ENCODE results near the gene TPRG1. TPM values are rescaled to one million over a fixed set of nuclear protein-coding genes. Genes with fewer than 3 reads are reported as not detected.

Gene TPRG1
- total RNA-seq, 4 donors from 2014 or later: 2.8 to 4.3 (median 3.1) TPM

- intact Hi-C loops (cut with DNase I): no loop called here
- 56% methylated on average over 6 of the region's 6 CpGs for WGBS
- H3K4me3 ChIP-seq: no peak overlapping the region
These were observed 121.1 kb downstream of the TPRG1 start for GRCh38 chr3:189292667-189293484.

DNA sequence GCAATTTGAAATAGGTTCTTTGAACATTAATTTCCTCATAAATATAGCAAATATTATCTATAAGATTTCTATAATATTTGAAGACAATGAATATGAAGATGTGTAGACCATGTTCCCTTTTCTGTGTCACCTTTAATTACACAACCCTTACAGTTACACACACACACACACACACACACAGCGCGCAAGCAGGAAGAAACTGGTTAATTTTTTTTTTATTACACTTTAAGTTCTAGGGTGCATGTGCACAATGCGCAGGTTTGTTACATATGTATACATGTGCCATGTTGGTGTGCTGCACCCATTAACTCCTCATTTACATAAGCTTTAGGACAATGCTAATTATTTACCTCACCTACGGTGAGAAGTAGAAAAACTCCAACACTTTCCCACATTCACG lies 122.9 kb downstream of the TPRG1 start:
- Histone ChIP-seq H3K27me3 (no peaks in the 10 kb centered on the region), H3K27ac (replicated peaks in 1 of 4) (no peak overlapping the region), H3K4me3 (no peak overlapping the region), H3K36me3 (no peaks in the 10 kb centered on the region), H3K4me1 (peaks cover 0 to 17% (median 4%) of the 10 kb centered on the region in 4 donors), H3K9me3 (no peaks in the 10 kb centered on the region)
- TF ChIP-seq EP300 (IDR thresholded peaks at IDR 0.05): no peak
- TF ChIP-seq POLR2A (IDR thresholded peaks at IDR 0.05; ENCODE audit: low read depth): no peak
- TF ChIP-seq, protein P1, sequence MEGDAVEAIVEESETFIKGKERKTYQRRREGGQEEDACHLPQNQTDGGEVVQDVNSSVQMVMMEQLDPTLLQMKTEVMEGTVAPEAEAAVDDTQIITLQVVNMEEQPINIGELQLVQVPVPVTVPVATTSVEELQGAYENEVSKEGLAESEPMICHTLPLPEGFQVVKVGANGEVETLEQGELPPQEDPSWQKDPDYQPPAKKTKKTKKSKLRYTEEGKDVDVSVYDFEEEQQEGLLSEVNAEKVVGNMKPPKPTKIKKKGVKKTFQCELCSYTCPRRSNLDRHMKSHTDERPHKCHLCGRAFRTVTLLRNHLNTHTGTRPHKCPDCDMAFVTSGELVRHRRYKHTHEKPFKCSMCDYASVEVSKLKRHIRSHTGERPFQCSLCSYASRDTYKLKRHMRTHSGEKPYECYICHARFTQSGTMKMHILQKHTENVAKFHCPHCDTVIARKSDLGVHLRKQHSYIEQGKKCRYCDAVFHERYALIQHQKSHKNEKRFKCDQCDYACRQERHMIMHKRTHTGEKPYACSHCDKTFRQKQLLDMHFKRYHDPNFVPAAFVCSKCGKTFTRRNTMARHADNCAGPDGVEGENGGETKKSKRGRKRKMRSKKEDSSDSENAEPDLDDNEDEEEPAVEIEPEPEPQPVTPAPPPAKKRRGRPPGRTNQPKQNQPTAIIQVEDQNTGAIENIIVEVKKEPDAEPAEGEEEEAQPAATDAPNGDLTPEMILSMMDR (IDR thresholded peaks at IDR 0.05): no peak
- no peak for TF ChIP-seq POLR2AphosphoS5 (IDR thresholded peaks at IDR 0.05)
- 94% methylated on average over 5 of the region's 5 CpGs for WGBS
- DNase-seq (ENCODE audit: extremely low spot score): no peak
- intact Hi-C loops (cut with DNase I): no loop called here

More at GRCh38 chr3:189292667-189293484, 121.1 kb downstream of the TPRG1 start:
- Histone ChIP-seq H3K4me1 (peaks cover 0 to 17% (median 4%) of the 10 kb centered on the region in 4 donors), H3K9me3 (no peaks in the 10 kb centered on the region), H3K36me3 (no peaks in the 10 kb centered on the region), H3K27ac (replicated peaks in 1 of 4) (no peak overlapping the region), H3K27me3 (no peaks in the 10 kb centered on the region)
- no peak for DNase-seq (ENCODE audit: extremely low spot score)
- TF ChIP-seq POLR2A (IDR thresholded peaks at IDR 0.05; ENCODE audit: low read depth) (no peak), POLR2AphosphoS5 (IDR thresholded peaks at IDR 0.05) (no peak), EP300 (IDR thresholded peaks at IDR 0.05) (no peak)
- TF ChIP-seq, protein P1 (IDR thresholded peaks at IDR 0.05): no peak

- Histone ChIP-seq H3K9me3 (no peaks in the 10 kb centered on the region), H3K4me1 (peaks cover 0 to 17% (median 4%) of the 10 kb centered on the region in 4 donors), H3K4me3 (no peak overlapping the region), H3K36me3 (no peaks in the 10 kb centered on the region), H3K27me3 (no peaks in the 10 kb centered on the region), H3K27ac (replicated peaks in 1 of 4) (no peak overlapping the region)
- DNase-seq (ENCODE audit: extremely low spot score): no peak
- TF ChIP-seq POLR2A (IDR thresholded peaks at IDR 0.05; ENCODE audit: low read depth) (no peak), POLR2AphosphoS5 (IDR thresholded peaks at IDR 0.05) (no peak)
- TF ChIP-seq, protein P1 (IDR thresholded peaks at IDR 0.05): no peak
- 89% methylated on average over 3 of the region's 3 CpGs for WGBS
- intact Hi-C loops (cut with DNase I): no loop called here
These were observed 123.3 kb downstream of the TPRG1 start for GRCh38 chr3:189295089-189295488.

- intact Hi-C loops (cut with DNase I): no loop called here
- no peaks in the 10 kb centered on the region for H3K36me3 ChIP-seq
- no peak overlapping the region for H3K4me3 ChIP-seq
- no peak for DNase-seq (ENCODE audit: extremely low spot score)
- no peak overlapping the region for H3K27ac ChIP-seq (replicated peaks in 1 of 4)
- H3K27me3 ChIP-seq: no peaks in the 10 kb centered on the region
- TF ChIP-seq EP300 (IDR thresholded peaks at IDR 0.05) (no peak), POLR2A (IDR thresholded peaks at IDR 0.05; ENCODE audit: low read depth) (no peak), POLR2AphosphoS5 (IDR thresholded peaks at IDR 0.05) (no peak)
- TF ChIP-seq, protein P1 (IDR thresholded peaks at IDR 0.05): no peak
- 88% methylated on average over 4 of the region's 4 CpGs for WGBS
- peaks cover 0 to 5% (median 2%) of the 10 kb centered on the region in 4 donors for H3K4me1 ChIP-seq
- H3K9me3 ChIP-seq: no peaks in the 10 kb centered on the region
These were observed 126.2 kb downstream of the TPRG1 start for GRCh38 chr3:189297932-189298331.
